GM18498 (cell line): ENCODE measurements around the gene EDNRB.

ENCODE experiments used
- ATAC-seq: cut with Tn5 transposase; IDR thresholded peaks from one replicate; pipeline ENCODE4 v1.9.1; 2021; ENCODE audit warnings: mild to moderate bottlenecking, moderate library complexity; ENCODE audit not compliant: unreplicated experiment

The EDNRB gene

DNA sequence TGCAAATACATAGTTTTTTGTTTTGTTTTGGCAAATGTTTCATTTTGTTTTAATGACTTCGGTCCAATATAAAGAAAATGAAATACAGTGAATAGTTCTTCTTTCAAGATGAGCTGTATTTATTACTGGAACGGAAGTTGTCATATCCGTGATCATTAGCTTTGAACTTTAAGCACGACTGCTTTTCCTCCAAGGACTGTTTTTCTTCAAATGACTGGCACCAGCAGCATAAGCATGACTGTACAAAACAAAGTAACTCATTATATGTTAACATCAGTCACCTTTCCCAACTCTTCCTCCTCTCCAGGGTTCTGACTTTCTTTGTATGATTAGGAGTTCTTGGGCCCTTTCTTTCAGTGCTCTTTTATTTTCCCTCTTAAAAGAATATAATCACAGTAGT, 20.5 kb downstream of the EDNRB start:
- peak; percentile 86 for ATAC-seq

DNA sequence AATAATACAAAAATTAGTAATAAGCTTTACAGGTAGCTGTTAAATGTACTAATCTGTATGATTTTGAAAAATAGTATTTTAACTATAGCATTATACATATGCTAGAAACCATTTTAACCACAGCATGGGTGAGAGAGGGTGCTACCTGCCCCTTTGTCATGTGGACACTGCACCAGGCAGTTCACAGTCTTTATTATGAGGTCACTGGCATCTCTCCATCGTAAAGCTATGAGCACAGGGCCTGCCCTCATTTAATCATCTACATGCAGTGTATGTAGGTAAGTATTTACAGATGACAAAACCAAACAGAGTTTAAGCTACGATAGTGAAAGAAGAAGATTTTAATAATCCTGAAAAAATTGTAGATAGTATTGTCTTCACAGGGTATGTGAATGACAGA, 21.7 kb downstream of the EDNRB start:
- peak; percentile 51 for ATAC-seq

DNA sequence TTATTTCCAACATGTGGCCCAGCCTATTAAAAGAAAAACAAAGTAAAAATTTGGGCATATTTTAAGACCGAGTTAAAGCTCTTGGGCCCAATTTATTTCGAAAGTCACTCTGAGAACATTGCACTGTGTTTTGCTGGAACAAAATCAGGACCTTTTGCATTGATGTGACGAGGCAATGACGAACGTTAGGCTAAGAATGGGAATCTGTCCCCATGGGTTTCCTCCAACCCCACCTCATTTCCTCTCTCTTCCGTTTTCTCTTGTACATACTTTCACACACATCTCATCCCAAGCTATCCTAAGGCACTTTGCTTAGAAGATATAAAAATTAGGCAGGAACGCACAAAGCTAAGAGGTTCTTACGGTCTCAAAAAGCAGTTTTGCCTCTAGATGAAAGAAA, 22.1 kb downstream of the EDNRB start:
- ATAC-seq = no peak

DNA sequence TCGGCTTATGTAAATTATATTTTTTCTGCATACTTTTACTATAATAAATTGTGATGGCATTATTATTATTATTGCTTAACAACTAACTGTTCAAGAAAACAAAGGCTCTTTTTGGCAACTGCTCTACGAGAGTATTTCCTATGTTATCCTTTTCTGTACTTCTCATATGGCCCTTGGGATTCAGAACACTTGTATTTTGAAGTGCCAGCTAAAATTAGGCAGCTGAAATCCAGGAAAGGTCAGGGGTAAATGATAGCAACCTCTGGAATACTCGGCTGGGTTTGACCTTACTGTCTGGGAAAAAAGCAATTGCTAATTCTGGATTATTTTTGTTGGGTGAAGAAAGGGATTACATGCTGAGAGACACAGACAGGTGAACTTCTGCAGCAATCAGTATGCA, 23.9 kb downstream of the EDNRB start:
- no peak for ATAC-seq

DNA sequence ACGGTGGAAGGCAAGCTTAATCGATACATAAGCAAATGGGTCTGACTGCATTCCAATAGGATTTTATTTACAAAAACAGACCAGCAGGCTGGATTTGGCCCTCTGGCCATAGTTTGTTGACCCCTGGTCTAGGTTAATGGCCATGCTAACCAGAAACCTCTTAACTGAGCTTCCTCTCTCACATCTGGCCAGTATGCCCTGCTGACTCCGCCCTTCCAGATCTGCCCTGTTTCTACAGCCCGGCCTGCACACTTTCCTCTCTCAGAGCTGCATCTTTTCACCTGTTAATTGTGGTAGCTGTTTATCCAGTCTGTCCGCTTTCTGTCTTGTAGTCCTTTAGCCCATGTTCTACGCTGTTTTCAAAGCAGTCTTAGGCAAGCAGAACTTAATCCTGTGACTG, 25.6 kb downstream of the EDNRB start:
- no peak for ATAC-seq

DNA sequence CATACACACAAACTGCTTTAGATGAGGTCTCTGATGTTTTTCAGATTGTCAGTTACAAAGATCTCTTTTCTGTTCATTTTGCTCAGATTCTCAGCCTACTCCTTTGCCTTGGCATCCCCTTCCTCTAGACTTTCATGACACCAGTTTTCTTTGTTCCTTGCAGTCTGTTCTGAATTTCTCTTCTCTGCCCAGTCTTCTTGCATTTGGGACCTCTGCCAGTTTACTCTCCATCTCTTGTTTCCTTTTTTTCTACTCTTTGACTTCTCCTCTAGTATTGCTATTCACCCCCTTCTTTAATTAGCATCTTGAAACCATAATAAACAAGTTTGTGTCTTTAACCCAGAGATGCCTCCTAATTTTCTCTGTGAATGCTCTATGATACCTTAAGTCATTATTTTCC, 26.1 kb downstream of the EDNRB start:
- no peak for ATAC-seq

DNA sequence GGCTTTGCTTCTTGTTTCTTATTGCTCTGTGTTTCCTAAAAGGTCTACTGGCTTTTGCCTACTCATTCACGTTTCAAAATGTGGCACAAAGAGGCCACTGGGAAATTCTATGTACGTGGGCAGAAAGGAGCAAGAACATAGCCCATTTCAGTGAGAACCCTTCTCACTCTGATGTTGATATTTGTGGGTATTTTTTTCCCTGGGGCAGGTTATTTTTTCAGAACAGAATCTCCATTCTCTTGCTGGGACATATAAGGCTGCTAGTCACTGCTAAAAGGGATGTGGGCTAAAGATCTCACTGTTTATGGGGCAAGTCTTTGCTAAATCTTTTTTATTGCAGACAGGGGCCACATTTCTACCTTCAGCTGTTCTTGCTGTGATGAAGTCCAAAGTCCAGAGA, 27.1 kb downstream of the EDNRB start:
- ATAC-seq = no peak

DNA sequence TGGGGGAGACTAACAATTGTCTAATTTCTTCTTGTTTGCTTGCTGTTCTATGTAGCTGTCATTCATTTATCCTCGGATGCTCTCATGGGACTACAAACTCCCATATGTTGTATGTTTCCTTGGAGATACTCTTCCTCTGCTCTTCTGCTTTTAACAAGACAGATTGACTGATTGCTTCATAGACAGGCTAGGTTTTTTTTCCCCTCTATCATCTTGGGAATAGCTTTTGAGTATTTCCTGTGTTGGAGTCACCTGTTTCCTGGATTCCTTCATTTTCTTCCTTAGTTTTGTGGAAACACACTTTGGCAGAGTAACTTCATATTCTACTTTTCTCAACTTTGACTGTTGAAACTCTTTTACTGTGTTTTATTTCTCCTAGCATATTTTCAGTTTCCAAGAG, 27.6 kb downstream of the EDNRB start:
- ATAC-seq = no peak

DNA sequence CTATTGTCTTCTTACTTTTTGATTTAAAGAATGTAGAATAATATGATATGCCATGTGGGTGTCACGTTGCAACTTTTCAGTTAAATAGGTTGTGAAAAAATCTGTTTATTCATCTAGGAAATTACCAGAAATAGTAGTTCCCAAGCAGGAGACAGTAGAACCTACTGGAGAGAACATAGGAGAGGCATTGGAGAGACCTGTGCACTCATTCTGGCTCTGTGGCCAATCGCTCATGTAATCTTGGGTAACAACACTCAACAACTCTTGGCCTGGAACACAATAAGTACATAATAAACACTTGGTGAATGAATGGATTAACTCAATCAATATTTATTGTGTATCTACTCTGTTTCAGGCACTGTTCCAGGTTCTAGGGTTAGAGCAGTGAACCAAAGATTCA, 35.3 kb downstream of the EDNRB start:
- ATAC-seq = no peak

DNA sequence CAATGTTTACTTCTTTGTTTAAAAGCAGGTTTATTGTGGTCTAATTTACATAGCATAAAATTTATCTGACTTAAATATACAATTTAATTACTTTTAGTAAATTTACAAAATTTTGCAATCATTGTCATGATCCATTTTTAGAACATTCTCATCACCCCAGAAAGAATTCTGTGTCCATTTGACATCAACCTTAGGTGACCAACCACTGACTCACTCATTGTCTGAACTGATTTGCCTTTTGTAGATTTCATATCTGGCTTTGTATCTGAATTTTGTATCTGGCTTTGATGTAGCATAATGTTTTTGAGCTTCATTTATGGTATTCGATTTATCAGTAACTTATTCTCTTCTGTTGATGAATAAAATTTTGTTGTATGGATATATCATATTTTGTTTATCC, 40.4 kb downstream of the EDNRB start:
- no peak for ATAC-seq

DNA sequence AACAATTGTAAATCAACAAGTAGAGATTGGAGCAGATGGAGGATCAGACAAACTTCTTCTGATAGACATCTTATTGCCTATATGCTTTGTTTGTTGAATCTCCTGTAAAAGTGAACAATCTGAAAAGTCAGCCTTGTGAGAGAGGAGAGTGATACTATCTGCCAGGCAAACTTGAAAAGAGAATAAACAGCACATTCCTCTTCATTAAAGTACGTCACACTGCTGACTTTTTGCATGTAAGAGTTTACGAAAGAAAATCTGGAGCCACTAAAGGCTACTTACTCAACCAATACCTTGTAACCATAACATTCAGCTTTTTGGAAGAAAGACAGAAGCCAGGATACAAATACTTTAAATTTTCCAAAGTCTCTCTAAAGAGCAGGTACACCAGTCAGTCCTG, 42.5 kb downstream of the EDNRB start:
- ATAC-seq = no peak

DNA sequence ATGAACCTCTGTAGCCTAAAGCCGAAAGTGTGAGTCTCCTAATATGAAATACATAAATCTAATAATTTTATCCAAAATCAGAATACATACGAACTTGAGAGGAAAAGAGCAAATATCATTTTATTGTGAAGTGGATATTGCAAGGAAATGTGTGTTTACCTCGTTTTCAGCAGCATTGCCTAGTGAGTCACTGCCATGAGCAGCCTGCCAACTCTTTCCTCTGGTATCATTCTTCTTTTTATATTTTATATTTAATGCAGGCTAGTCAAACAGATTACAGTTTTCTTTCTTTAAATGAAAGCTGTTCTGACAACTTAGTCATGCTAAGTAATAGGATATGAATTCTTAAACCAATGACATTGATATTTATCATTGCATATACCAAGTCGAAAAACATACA, 44.2 kb downstream of the EDNRB start:
- ATAC-seq = no peak

DNA sequence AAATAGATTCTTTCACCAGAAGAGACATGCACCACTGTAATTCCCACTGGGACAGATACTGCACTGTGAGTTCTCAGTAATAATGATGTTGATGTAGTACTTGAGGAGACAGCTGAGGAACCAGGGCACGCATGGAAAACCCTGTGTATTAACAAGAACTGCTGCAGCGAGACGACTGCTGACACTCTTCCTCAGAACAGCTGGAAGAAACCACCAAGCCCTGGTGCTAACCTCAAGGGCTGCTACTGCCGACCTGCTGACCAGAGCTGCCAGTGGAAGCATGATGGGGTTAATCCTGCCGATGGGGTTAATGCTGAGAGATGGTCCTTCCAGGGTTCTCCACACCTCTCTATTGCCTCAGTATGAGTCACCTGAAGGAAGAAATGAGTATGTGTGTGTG, 45.6 kb downstream of the EDNRB start:
- no peak for ATAC-seq

DNA sequence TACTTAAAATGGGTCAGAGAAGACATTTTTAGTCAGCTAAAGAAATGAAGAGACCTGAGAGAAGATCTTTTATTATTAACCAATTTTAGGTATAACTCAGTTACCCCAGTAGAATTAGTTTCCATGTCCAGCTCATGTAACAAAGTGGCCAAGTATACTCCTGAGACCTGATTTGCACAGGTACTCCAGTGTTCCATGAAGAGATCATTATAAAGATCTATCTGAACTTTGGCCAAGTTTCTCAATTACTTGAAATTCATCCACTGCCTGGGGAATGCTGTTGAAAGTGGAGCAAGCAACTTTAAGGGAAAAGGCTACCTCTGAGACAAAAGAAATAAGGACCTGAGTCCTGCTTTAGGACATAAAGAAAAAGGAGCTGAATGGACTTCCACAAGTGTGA, 47.0 kb downstream of the EDNRB start:
- no peak for ATAC-seq

DNA sequence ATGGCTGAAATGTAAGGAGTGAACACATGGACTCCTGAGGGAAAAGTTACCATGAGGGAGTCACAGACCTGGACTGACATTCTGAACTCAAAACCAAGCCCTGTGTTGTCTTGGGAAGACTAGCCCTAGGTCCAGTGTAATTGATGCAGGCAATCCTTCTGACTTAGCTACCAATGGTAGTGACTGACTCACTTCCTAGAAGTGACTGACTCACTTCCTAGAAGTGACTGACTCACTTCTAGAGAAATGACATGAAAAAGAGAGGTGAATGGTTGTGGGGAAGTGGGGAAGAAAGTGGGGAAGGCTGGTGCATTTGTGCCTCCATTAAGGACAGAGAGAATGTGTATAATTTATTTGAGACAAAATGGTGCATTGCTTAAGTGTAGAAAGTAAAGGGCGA, 49.9 kb downstream of the EDNRB start:
- ATAC-seq = no peak

DNA sequence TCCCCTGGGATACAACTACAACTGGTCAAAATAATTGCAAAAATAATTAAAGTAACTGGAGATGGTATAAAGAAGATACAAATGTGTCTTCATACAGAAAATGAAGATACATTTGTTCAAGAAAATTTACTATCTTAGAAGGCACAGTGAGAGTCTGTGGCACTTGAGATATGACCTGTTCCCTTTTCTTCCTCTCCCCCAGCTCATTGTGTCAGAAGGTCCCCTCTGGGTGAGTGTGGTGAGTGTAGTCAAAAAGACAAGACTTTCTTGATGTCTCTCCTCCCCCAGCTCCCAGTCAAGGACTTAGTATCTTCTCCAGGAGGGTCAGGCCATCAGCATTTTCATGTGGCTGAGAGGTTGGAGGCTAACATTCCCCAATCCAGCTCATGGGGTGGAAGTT, 51.7 kb downstream of the EDNRB start:
- no peak for ATAC-seq

DNA sequence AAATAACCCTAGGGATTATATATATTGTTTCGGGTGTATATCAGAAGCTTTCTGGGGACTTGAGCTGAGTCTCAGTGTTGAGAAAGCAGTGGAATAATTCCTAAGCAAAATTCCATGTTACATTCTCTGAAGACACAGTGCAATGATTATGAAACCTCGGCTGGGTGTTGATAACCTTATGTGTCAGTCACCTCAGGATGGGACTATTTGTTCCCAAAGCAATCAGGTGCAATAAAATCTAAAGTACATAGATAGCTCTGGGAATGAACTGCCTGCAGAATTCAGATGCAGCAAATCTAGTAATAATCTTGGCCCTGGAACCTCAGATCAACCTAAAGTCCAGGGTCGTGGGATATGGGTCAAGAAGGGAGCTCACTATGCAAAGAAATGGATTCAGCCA, 53.0 kb downstream of the EDNRB start:
- no peak for ATAC-seq

DNA sequence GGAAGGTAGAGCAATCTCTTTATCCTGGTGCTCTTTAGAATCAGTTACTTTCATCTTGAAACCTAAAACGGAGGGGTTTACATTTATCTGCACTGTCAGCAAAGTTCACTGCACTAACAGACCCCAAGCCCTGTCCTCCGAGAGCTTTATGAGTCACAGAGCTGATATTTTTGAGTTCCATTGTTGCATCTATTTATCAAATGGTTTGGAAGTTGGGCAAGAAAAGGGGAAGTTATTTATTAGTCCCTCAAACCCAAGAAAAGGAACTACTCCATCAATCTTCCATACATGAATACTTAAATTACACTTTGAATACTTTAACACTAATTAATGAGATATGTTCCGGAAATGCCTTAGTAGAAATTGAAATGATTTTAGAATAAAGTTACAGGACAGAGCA, 55.5 kb downstream of the EDNRB start:
- no peak for ATAC-seq

DNA sequence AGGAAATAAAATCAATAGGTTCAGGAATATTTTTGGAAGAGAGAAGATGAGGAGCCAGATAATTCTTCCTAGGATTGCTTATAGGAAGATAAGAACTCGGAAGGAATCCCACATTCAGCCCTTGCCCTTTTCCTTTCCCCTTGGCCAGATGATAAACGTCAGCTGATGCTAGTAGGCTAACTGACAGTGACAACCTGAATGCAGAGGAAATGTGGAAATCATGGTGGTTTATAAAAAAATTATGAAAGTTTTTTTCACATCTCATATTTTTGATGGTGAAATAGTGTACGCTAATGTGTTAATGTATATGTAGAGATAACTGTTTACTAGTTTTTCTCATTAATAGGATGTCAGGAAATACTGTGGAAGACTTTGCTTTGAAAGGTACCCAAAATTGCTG, 56.9 kb downstream of the EDNRB start:
- no peak for ATAC-seq

DNA sequence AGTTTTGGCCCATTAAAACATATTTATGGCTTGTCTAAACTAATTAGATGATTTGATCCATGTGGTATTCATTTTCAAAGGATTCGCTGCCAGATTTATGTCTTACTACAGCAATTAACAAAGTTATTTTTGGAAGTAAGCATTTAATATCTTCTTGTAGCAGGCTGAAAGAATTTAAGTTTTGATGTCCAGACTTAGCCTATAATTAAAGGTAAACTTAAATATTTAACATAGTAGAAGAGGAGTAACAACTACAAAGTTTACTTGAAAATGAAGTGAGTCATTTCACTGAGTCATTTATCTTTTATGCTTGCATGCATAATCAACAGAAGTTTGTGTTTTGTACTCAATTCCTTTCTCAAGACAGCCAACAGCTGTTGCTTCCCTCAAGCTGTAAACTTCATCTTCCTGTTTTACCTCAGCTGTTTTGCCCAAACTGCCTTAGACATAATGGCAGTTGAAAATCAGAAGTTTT, 58.1 kb downstream of the EDNRB start:
- ATAC-seq = no peak

DNA sequence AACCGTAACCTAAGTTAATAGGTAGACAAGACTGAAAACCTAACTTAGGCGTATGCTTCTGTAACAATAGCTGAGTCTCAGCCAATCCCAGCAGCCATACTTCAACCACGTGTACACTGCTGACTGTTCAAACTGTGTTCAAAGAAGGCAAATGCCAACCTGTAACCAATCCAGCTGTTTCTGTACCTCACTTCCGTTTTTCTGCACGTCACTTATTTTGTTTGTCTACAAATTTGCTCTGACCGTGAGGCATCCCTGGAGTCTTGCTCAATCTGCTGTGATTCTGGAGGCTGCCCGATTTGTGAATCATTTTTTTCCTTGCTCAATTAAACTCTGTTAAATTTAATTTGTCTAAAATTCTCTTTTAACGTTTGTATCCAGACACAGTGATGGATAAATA, 59.2 kb downstream of the EDNRB start:
- no peak for ATAC-seq

DNA sequence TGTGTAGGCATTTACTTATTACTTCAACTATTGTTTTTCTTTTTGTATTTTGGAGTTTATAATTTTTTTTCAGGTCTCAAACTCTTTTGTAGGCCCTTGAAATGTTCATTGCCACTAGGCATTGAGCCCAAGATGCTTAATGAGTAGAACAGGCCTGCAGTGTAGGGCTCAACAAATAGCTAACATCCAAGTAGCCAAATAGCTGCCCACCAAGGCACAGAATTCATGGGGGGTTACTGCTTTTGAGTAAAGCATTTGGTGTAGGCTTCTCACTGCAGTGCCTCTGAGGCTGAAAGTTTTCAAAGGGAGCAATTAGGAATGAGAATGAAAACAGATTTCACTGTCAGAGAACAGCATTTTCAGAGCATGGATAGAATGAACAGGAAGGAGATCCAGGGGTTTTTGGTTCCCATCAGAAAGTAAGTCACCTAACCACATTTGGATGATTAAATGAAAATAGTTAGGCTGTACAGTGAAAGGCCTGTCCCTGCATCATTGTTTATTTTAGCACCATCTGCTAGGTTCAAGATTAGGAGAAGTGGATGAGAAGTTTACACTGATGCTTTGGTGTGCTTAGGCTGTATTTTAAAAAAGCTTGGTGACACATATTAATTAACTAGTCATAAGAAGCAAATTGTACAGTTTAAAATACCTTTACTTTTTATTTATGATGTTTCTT, 61.0 kb downstream of the EDNRB start:
- ATAC-seq = no peak

DNA sequence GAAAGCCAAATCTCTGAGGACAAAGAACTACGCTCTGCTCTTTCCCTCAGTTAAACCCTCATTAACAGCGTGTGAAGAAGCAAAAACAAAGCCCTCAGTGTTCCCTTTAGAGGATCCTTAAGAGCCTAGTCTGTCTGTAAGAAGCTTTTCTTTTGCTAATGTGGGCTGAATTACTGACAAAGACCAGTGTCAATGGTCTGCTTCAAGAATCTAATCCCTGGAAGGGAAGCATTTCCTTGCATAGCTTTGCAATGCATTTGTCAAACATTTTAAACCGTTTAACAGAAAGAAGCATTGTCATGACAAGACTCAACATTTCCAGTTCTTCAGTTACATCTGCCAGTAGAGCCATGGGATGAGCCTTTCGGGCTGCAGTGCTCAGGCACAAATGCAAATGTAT, 64.9 kb downstream of the EDNRB start:
- no peak for ATAC-seq
